CD14-positive monocyte (primary cell): ENCODE results near the gene NPAS3. TPM values are rescaled to one million over a fixed set of nuclear protein-coding genes. Genes with fewer than 3 reads are reported as not detected.

Experiments used
- DNase-seq, 3 donors: peaks; one replicate each; pipeline ENCODE4 v3.0.0-alpha.2; 2011 to 2022
- H2AFZ ChIP-seq: 2 replicates; pipeline ENCODE4 v1.6.0; 2012; ENCODE audit warnings: mild to moderate bottlenecking, low read depth, low read length, inconsistent platforms; ENCODE audit not compliant: insufficient read depth, poor library complexity, severe bottlenecking
- H3K27ac ChIP-seq, 2 donors: 1 replicate in 1 of 2; 2 replicates in 1 of 2; pipeline ENCODE4 v1.5.1; 2012 to 2013; ENCODE audit warnings: low read length in 2 of 2, control low read depth in 1 of 2, inconsistent platforms in 1 of 2, low read depth in 1 of 2, mild to moderate bottlenecking in 1 of 2
- H3K27me3 ChIP-seq, 2 donors: one replicate each; pipeline versions ENCODE4 v1.6.0 to v1.6.1; 2011 to 2013; ENCODE audit warnings: low read length in 2 of 2; ENCODE audit not compliant: control insufficient read depth in 2 of 2, insufficient read depth in 2 of 2
- H3K36me3 ChIP-seq, 2 donors: replicated peaks in 1 of 2; 1 replicate in 1 of 2; 2 replicates in 1 of 2; pipeline versions ENCODE4 v1.5.1 to v1.6.1; 2012 to 2013; ENCODE audit warnings: low read length in 2 of 2, control low read depth in 1 of 2, inconsistent platforms in 1 of 2, mild to moderate bottlenecking in 1 of 2; ENCODE audit not compliant: insufficient read depth in 2 of 2, control insufficient read depth in 1 of 2
- H3K4me1 ChIP-seq, 2 donors: 1 replicate in 1 of 2; 2 replicates in 1 of 2; pipeline versions ENCODE4 v1.5.1 to v1.6.1; 2012 to 2013; ENCODE audit warnings: low read length in 2 of 2, control low read depth in 1 of 2, inconsistent platforms in 1 of 2, mild to moderate bottlenecking in 1 of 2, moderate library complexity in 1 of 2; ENCODE audit not compliant: insufficient read depth in 2 of 2, control insufficient read depth in 1 of 2
- H3K4me2 ChIP-seq: replicated peaks from 2 replicates; pipeline ENCODE3; 2012; ENCODE audit warnings: low read length, moderate library complexity, mild to moderate bottlenecking; ENCODE audit not compliant: poor library complexity, severe bottlenecking; ENCODE audit errors: extremely low read depth
- H3K4me3 ChIP-seq, 3 experiments: fragments of 200-600 bp in 1 of 3; sonication (generic) in 1 of 3; replicated peaks in 1 of 3; 1 replicate in 2 of 3; 2 replicates in 1 of 3; pipeline ENCODE4 v1.5.1; 2011 to 2013; ENCODE audit warnings: low read length in 3 of 3, mild to moderate bottlenecking in 3 of 3, control low read depth in 2 of 3, low read depth in 2 of 3, inconsistent platforms in 1 of 3, moderate library complexity in 1 of 3
- H3K79me2 ChIP-seq: 2 replicates; pipeline ENCODE4 v1.6.0; 2012; ENCODE audit warnings: mild to moderate bottlenecking, control low read depth, inconsistent platforms, low read length, moderate library complexity; ENCODE audit not compliant: insufficient read depth
- H3K9ac ChIP-seq: 2 replicates; pipeline ENCODE4 v1.6.0; 2017; ENCODE audit warnings: low read length, mild to moderate bottlenecking; ENCODE audit not compliant: insufficient read depth, poor library complexity, severe bottlenecking
- H3K9me3 ChIP-seq, 2 donors: replicated peaks in 1 of 2; 1 replicate in 1 of 2; 2 replicates in 1 of 2; pipeline versions ENCODE4 v1.5.1 to v1.6.1; 2012 to 2013; ENCODE audit warnings: low read length in 2 of 2, control low read depth in 1 of 2; ENCODE audit not compliant: control insufficient read depth in 1 of 2, insufficient read depth in 1 of 2
- H4K20me1 ChIP-seq: 2 replicates; pipeline ENCODE4 v1.6.0; 2012; ENCODE audit warnings: mild to moderate bottlenecking, low read length, control low read depth, moderate library complexity; ENCODE audit not compliant: insufficient read depth
- H3K27ac Mint-ChIP-seq, 7 donors: one replicate each; pipeline ENCODE4 v1.8.0; 2020; ENCODE audit warnings: mild to moderate bottlenecking in 7 of 7, mixed read lengths in 7 of 7, moderate library complexity in 6 of 7, inconsistent platforms in 2 of 7
- H3K27me3 Mint-ChIP-seq, 3 donors: one replicate each; pipeline ENCODE4 v1.8.0; 2021 to 2022; ENCODE audit warnings: low read depth in 3 of 3, mild to moderate bottlenecking in 3 of 3, mixed read lengths in 3 of 3, moderate library complexity in 3 of 3, inconsistent platforms in 1 of 3
- H3K36me3 Mint-ChIP-seq, 2 donors: one replicate each; pipeline ENCODE4 v1.8.0; 2020; ENCODE audit warnings: mixed read lengths in 2 of 2, inconsistent platforms in 1 of 2, mild to moderate bottlenecking in 1 of 2
- H3K4me1 Mint-ChIP-seq: one replicate; pipeline ENCODE4 v1.8.0; 2020; ENCODE audit warnings: mild to moderate bottlenecking, mixed read lengths
- H3K4me3 Mint-ChIP-seq, 2 donors: one replicate each; pipeline ENCODE4 v1.8.0; 2020; ENCODE audit warnings: mild to moderate bottlenecking in 2 of 2, mixed read lengths in 2 of 2, moderate library complexity in 1 of 2
- H3K9me3 Mint-ChIP-seq, 7 donors: one replicate each; pipeline ENCODE4 v1.8.0; 2020 to 2022; ENCODE audit warnings: mixed read lengths in 7 of 7, mild to moderate bottlenecking in 6 of 7, moderate library complexity in 6 of 7, inconsistent platforms in 2 of 7
- WGBS: methylation state at CpG from one replicate; pipeline ENCODE4 v1.1.5; 2013; ENCODE audit warnings: missing lambda C conversion rate; ENCODE audit not compliant: insufficient coverage; 5-methylcytosine and 5-hydroxymethylcytosine counted together
- intact Hi-C, 2 donors: fragments of 100-400 bp; cut with micrococcal nuclease; formaldehyde crosslinking; loops; one replicate each; pipeline versions ENCODE4 v1.15.0 to v1.15.1; 2023
- polyA plus RNA-seq, 3 donors: library from polyadenylated mRNA; depleted of rRNA in 1 of 3; unstranded in 2 of 3; stranded (reverse) in 1 of 3; fragments of 300-500 nt in 2 of 3; fragments of >200 nt in 1 of 3; fragmentation: Illumina TruSeq in 2 of 3; gene quantifications; 1 replicate in 2 of 3; 2 replicates in 1 of 3; pipeline ENCODE4 v1.2.3, GENCODE V29; 2012 to 2021
- TF ChIP-seq, protein P1 (sequence below): fragments of 200-600 bp; IDR thresholded peaks from one replicate; pipeline ENCODE4 v1.8.0; 2022; ENCODE audit warnings: antibody characterized with exemption, mild to moderate bottlenecking

NPAS3 gene
- polyA plus RNA-seq, 3 donors: not detected

DNA sequence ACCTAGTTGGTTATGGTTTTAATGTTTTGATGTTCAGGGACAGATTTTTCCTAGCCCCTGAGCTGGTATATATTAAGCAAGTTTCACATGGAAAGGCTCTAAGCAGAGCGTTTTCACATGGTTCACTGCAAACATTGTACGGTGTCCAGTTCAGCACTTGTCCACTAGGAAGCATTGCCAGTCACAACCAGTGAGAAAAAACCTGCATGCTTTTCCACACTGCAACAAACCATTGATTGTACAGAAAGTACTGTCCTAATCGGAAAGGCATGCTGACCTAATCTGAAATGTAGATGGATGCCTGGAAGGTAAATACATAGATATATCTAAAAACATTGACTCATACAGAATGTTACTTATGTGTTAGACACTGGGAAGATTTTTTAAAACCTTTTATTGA lies 25.0 kb upstream of the NPAS3 start:
- TF ChIP-seq, protein P1, sequence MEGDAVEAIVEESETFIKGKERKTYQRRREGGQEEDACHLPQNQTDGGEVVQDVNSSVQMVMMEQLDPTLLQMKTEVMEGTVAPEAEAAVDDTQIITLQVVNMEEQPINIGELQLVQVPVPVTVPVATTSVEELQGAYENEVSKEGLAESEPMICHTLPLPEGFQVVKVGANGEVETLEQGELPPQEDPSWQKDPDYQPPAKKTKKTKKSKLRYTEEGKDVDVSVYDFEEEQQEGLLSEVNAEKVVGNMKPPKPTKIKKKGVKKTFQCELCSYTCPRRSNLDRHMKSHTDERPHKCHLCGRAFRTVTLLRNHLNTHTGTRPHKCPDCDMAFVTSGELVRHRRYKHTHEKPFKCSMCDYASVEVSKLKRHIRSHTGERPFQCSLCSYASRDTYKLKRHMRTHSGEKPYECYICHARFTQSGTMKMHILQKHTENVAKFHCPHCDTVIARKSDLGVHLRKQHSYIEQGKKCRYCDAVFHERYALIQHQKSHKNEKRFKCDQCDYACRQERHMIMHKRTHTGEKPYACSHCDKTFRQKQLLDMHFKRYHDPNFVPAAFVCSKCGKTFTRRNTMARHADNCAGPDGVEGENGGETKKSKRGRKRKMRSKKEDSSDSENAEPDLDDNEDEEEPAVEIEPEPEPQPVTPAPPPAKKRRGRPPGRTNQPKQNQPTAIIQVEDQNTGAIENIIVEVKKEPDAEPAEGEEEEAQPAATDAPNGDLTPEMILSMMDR: no peak
- H3K4me3 Mint-ChIP-seq: no peak overlapping the region
- Histone ChIP-seq H3K4me2 (no peak overlapping the region), H3K4me1 (no peaks in the 10 kb centered on the region), H2AFZ (no peak overlapping the region), H4K20me1 (no peaks in the 10 kb centered on the region), H3K27me3 (no peaks in the 10 kb centered on the region), H3K9me3 (no peaks in the 10 kb centered on the region), H3K9ac (no peak overlapping the region), H3K4me3 (no peak overlapping the region), H3K79me2 (no peaks in the 10 kb centered on the region), H3K36me3 (no peaks in the 10 kb centered on the region), H3K27ac (no peak overlapping the region)
- 100% methylated on average over 1 of the region's 3 CpGs for WGBS
- peaks cover 0 to 4% (median 0%) of the 10 kb centered on the region in 7 donors for H3K9me3 Mint-ChIP-seq
- H3K27ac Mint-ChIP-seq: no peak overlapping the region
- intact Hi-C loops: no loop called here
- H3K27me3 Mint-ChIP-seq: peaks cover 0 to 7% (median 1%) of the 10 kb centered on the region in 3 donors
- no peak for DNase-seq
- H3K36me3 Mint-ChIP-seq: no peaks in the 10 kb centered on the region
- no peaks in the 10 kb centered on the region for H3K4me1 Mint-ChIP-seq

DNA sequence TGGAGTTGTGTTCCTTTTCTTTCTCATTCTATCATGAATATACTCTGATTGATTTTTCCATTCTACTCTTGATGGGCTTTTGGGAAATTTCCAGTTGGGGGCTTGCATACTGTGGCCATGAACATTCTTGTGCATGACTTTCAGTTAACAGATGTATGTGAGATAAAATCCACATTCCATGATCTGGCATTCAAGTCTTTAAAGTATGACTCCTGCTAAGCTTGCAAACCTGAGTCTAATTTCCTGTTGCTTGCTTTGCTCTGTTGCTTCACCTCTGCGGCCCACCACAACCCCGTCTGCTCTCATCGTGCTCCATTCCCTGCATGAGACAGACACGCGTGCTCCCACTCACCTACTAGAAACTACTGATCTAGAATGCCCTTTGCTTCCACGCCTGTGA lies 24.3 kb upstream of the NPAS3 start:
- H3K79me2 ChIP-seq: no peaks in the 10 kb centered on the region
- no peaks in the 10 kb centered on the region for H3K9me3 ChIP-seq
- 95% methylated on average over 6 of the region's 6 CpGs for WGBS
- intact Hi-C loops: no loop called here
- TF ChIP-seq, protein P1: no peak
- no peaks in the 10 kb centered on the region for H4K20me1 ChIP-seq
- no peaks in the 10 kb centered on the region for H3K4me1 ChIP-seq
- peaks cover 0 to 7% (median 1%) of the 10 kb centered on the region in 3 donors for H3K27me3 Mint-ChIP-seq
- H3K27ac Mint-ChIP-seq: no peak overlapping the region
- H3K36me3 ChIP-seq: no peaks in the 10 kb centered on the region
- no peak overlapping the region for H3K4me3 ChIP-seq
- H3K4me2 ChIP-seq: no peak overlapping the region
- peaks cover 0 to 4% (median 0%) of the 10 kb centered on the region in 7 donors for H3K9me3 Mint-ChIP-seq
- H3K27me3 ChIP-seq: no peaks in the 10 kb centered on the region
- no peaks in the 10 kb centered on the region for H3K4me1 Mint-ChIP-seq
- no peak overlapping the region for H2AFZ ChIP-seq
- no peaks in the 10 kb centered on the region for H3K36me3 Mint-ChIP-seq
- no peak overlapping the region for H3K4me3 Mint-ChIP-seq
- no peak overlapping the region for H3K27ac ChIP-seq
- no peak overlapping the region for H3K9ac ChIP-seq
- no peak for DNase-seq
